KOPT-K1 (cell line): ENCODE results near the gene ZNF608.

ENCODE experiments used
- H3K27ac ChIP-seq: fragments of 200-600 bp; sonication (generic); 2 replicates; pipeline ENCODE4 v1.5.1; 2016; ENCODE audit warnings: antibody characterized with exemption, mild to moderate bottlenecking, low read depth, low read length; ENCODE audit not compliant: poor library complexity, severe bottlenecking
- H3K36me3 ChIP-seq: fragments of 200-600 bp; sonication (generic); 2 replicates; pipeline ENCODE4 v1.5.1; 2017; ENCODE audit warnings: antibody characterized with exemption, mild to moderate bottlenecking, low read length, moderate library complexity; ENCODE audit not compliant: insufficient read depth
- H3K9me3 ChIP-seq: fragments of 200-600 bp; sonication (generic); 2 replicates; pipeline ENCODE4 v1.5.1; 2017; ENCODE audit warnings: antibody characterized with exemption, low read length, mild to moderate bottlenecking; ENCODE audit not compliant: insufficient read depth, poor library complexity, severe bottlenecking

ZNF608 gene

DNA sequence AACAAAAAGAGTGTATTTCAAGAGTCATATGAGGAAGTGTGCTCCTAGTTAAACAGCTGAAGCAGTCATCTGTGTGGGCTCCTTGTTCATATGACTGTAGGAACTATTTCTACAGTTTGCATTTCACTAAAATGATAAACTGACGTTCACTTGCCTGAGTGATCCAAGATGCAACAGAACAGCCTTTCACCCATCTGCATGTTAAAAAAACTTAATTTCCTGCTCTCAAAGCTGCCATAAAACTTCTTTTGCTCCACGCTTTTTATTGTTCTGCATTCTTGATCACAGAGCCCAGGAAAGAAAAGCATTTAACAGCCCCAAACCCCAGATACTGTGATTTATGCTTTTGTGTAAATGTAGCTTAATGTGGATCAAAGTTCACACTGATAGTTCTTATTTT, 43.9 kb downstream of the ZNF608 start:
- H3K9me3 ChIP-seq = no peaks in the 10 kb centered on the region
- H3K36me3 ChIP-seq = no peaks in the 10 kb centered on the region
- no peak overlapping the region for H3K27ac ChIP-seq

DNA sequence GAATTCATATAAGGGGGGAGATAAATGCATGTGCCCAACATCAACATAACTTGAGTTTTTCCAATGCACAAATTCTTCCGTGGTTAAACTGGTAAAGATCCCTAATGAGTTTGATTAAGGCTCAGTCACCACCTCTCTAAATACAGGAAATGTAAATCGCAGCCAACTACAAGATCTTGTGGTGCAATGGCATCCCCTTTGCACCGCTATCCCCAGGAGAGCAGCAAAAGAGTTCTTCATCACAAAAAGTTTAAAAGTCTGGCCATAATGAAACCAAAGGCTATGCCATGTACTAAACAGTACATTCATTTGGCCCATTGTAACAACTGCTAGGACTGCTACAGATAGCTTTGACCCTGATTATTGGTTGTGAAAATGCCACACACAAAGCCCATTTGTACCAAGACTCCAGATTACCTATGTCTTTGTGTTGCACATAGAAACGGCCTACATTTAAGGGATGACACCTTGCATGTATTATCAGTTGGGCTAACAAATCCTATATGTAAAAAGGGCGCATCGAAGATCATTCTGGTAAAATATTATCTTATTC, 44.5 kb downstream of the ZNF608 start:
- no peaks in the 10 kb centered on the region for H3K9me3 ChIP-seq

DNA sequence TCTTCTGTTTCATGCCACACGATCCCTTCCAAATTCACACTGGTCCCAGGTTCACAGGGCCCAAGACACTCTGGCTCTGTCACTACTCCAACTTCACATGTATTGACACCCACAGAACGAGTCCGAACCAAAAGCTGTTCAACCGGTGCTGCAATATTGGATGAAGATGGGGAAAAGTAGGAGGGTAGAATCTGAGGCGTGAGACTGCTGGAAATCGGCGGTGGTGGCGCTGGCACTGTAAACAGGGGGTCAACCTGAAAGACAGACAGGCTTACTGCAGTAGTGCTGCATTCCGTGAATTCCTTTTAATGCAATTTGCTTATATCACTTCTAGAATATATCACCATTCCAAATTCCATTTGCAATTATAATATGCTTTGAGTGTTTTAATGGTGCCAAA, 45.4 kb downstream of the ZNF608 start:
- H3K27ac ChIP-seq = no peak overlapping the region
- H3K9me3 ChIP-seq = no peaks in the 10 kb centered on the region
- no peaks in the 10 kb centered on the region for H3K36me3 ChIP-seq

More for the DNA sequence above, 44.5 kb downstream of the ZNF608 start:
- no peak overlapping the region for H3K27ac ChIP-seq
- H3K36me3 ChIP-seq = no peaks in the 10 kb centered on the region

DNA sequence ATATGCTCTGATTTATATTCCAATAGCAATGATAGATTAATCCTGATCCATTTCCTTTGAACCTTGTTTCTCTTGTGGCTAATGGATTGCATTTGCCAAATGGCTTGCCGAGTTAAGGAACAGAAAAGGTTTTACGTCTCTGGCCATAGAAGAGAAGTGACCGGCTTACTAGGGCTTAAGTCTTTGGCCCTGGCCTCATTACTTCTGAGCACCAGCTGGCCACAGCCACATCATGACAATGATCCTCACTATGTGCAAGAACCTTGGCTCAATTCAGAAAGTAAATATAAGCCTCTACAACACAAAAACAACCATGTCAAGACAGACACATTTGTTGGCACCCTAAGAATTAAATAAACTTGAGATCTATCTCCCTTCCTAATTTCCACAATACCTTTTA, 46.1 kb downstream of the ZNF608 start:
- Histone ChIP-seq H3K9me3 (no peaks in the 10 kb centered on the region), H3K36me3 (no peaks in the 10 kb centered on the region), H3K27ac (no peak overlapping the region)

DNA sequence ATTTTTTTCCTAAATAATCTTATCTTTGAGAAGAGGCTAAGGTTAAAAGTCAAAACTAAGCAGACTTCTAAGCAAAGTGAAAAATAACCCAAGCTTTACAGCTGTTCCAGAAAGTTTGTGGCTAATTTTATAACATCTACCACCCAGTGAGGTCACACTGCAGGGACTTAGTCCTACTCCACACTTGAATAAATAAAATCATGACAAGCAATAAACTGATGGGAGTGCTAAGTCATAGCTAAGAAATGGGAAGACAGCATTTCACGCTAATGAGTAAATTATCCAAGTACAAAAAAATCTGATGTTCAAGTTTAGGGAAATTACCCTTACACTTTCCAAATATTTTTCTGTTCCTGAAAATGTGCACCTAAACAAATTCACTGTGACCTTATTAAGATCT, 47.7 kb downstream of the ZNF608 start:
- no peaks in the 10 kb centered on the region for H3K9me3 ChIP-seq
- H3K36me3 ChIP-seq = no peaks in the 10 kb centered on the region
- no peak overlapping the region for H3K27ac ChIP-seq

DNA sequence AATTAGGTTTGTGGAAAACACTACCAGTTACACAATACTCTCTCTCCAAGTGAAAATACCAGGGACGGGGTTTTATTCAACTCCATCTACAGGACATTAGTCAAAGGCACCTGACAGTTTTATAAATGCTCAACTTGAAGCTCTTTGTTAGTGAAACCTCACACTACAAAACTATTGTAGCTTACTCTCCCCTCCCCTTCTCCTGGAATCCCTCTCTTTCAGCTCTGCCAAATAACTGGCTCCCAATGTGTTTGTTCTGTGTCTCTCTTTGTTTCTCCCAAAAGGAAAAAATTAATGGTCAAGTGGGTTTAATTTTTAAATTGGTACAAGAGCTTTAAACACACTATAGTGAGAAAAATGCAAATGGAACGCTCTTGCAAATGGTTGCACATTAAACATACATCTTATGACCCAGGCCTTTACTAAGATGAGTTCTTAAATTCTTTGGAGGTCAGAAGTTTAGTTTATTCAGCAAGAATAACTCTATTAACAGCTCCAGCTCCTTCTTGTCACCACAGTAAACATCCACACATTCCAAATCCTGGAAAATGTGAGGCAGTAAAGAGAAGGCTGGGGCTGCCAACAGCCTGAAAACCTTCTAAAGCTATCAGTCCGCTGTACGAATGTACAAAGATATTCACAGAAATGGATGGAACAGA, 48.4 kb downstream of the ZNF608 start:
- no peaks in the 10 kb centered on the region for H3K9me3 ChIP-seq
- no peak overlapping the region for H3K27ac ChIP-seq
- H3K36me3 ChIP-seq = no peaks in the 10 kb centered on the region

DNA sequence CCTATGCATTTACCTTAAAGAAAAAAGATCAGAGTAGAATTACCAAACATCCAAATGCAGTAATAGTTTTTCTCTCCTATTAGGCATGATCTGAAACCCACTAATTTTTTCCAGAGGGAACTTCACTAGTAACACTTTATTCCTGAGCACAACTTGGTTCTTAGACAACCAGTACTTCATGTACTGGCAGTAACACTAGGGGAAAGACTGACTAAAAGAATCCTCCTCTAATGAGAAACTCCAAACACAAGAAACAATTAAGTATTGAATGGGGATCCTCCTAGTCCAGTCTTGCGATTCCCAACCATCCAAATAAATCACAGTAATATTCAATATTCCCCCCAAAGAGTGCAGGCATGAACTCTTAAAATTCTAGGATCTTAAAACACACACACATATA, 48.9 kb downstream of the ZNF608 start:
- no peaks in the 10 kb centered on the region for H3K9me3 ChIP-seq
- H3K36me3 ChIP-seq = no peaks in the 10 kb centered on the region
- H3K27ac ChIP-seq = no peak overlapping the region

DNA sequence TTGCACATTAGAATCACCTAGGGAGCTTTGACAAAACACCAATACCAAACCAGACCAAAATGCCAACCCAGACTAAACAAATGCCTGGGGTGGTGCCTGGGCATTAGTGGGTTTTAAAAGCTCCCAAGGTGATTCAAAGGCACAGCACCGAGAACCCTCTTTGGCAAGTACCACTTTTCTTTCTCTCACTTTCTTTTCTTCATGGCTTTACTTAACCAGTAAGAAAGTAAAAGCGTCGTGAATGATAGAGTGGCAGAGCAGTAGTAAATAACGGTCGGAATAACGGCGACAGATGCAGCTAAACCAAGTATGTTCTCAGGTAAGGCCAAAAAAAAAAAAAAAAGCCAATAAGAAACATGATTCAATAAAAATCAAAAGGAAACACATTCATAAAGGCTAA, 49.5 kb downstream of the ZNF608 start:
- Histone ChIP-seq H3K27ac (no peak overlapping the region), H3K9me3 (no peaks in the 10 kb centered on the region), H3K36me3 (no peaks in the 10 kb centered on the region)
